Measurements from ENCODE around the gene LRP5.
"Not testable (repeated sequence)": the region's sequence is repeated elsewhere in the genome, so short reads cannot be mapped to it uniquely, and the experiment has no call there.

The LRP5 gene

GRCh38 chr11:68471360-68472340 is 159.3 kb downstream of the LRP5 start:
- no peak for DNase-seq

DNA sequence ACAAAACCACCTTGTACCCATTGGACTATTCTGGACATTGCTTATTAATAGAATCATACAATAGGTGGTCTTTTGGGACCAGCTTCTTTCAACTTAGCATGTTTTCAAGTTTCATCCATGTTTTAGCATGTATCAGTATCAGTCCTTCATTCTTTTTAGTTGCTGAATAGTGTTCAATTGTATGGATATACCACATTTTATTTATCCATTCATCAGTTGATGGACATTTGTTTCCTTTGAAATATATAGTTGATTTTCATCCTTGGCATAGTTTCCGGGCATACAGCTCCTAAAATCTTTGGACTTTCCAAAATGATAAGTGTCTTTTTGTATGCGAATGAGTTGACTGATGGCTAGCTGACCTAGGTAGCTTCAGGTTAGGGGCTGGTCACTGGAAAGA is 160.4 kb downstream of the LRP5 start:
- no peak for DNase-seq

- DNase-seq: no peak
These were observed 161.3 kb downstream of the LRP5 start for GRCh38 chr11:68473693-68474092.

DNA sequence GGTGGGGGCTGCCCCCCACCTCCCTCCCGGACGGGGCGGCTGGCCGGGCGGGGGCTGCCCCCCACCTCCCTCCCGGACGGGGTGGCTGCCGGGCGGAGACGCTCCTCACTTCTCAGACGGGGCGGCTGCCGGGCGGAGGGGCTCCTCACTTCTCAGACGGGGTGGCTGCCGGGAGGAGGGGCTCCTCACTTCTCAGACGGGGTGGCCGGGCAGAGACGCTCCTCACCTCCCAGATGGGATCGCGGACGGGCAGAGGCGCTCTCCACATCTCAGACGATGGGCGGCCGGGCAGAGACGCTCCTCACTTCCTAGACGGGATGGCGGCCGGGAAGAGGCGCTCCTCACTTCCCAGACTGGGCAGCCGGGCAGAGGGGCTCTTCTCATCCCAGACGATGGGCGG is 163.2 kb downstream of the LRP5 start:
- not testable (repeated sequence) for DNase-seq

- DNase-seq: no peak
These were observed 167.0 kb downstream of the LRP5 start for GRCh38 chr11:68479390-68479789.

DNA sequence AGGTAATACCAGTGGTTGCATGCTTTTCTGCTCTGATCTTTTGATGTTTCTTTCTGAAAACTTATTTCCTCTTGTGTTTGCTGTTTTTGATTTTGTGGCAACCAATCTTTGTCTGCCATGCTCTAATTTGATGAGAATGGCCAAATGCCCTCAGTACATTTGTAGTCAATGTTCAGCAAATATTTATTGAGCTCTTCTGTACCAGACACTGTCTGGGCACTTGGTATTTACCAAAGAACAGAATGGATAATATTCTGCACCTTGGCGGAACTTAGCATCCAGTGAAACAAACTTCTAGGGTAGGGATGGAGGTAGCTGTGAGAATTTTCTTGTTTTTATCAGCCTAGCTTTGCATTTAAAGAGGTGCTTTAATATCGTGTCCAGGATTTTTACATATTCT is 167.8 kb downstream of the LRP5 start:
- DNase-seq: no peak

DNA sequence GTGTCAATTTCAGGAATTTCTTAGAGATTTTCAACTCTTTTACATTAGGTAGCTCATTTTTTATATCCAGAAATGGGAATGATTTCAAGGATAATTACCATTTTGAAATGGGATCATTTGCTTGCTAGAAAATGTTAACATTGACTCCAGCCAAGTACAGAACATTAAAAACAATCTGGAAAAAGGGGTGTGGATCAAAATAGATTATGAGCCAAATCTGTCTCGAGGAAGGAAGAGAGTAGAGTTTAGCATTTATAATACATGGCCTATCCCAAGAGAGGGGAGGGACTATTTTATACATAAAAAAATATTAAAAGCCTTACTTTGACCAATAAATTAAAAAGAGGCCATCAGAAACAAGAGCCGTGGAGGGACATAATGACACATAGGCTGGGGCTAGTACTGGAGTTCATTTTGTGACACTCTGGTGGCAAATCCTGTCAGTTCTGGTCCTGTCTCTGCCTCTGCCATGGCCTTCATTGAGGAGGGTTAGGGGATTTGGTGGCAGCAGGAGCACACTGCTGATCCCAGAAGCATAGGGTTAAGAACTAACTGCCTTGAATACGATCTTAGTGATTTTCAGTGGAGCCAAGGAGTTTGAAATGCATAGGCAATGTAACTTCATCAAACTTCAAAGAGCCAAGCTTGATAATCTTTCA is 168.6 kb downstream of the LRP5 start:
- no peak for DNase-seq

DNA sequence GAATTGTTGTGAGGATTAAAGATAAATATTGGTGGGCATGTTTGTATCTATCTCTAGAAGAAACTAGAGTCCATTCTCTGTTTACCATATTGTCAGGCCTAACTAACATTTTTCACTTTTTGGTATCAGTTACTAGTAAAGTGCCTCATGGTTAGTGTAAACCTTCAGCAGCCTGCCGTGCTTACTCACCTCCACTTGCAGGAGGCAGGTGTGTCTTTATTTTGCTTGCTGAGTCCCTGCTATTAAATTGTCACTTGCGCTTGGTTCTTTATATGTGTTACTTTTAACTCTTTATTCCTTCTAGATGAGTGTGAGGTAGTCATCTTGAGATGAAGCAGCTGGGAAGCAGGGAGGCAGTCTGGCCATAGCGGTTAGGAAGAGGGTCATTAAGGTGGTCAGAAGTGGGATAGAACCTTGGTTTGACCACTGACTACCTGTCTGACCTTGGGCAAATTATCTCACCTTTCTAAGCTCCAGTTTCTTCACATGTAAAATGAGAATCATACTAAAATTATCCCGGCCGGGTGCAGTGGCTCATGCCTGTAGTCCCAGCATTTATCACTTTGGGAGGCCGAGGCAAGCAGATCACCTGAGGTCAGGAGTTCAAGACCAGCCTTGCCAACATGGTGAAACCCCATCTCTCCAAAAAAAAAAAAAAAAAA is 169.3 kb downstream of the LRP5 start:
- no peak for DNase-seq

- no peak for DNase-seq
These were observed 176.2 kb downstream of the LRP5 start for GRCh38 chr11:68488623-68489022.

GRCh38 chr11:68495220-68495729 is 182.9 kb downstream of the LRP5 start:
- DNase-seq: no peak

DNA sequence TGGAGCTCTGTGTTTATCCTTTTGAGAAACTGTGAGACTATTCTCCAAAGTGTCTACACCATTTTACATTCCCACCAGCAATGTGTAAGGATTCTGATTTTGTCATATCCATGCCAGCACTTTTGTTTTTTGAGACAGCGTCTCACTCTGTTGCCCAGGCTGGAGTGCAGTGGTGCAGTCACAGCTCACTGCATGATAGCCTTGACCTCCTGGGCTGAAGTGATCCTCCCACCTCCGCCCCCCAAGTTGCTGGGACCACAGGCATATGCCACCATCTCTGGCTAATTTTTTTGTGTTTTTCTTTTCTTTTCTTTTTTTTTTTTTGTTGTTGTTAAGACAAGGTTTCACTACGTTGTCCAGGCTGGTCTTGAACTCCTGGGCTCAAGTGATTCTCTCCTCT is 183.5 kb downstream of the LRP5 start:
- DNase-seq: no peak

- DNase-seq: no peak
These were observed 185.4 kb downstream of the LRP5 start for GRCh38 chr11:68497761-68498160.

DNA sequence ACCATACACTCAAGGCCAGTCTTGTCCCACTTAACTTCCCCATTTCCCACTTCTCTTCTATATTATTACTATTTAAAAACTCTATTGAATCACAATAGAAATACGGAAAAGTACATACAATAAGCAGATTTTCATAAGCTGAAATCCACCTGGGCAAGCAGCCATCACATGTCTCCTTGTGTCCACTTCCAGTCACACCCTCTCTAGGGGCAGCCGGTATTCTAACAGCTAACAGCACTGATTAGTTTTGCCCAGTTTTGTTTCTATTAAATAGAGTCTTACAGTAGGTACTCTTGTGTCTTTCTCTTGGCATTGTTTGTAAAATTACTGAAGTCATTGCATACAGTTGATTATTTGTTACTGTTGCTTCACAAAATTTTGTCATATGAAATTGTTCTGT is 185.9 kb downstream of the LRP5 start:
- DNase-seq: no peak

Measured in stimulated activated CD4-positive, alpha-beta T cell treated with anti-CD3 and anti-CD28 coated beads, Interleukin-4, amount 100 ng/mL, for 1 hour (primary cell).